NCI-H1105 (cell line): ENCODE measurements around the gene ACSM5.

ENCODE experiments used
- DNase-seq: peaks from one replicate; lab custom pipeline; 2025; lab: John Stamatoyannopoulos, UW

Gene ACSM5

GRCh38 chr16:20409398-20410120 is at the start of gene ACSM5:
Gene ACSM5, plus strand, starts transcription at chr16:20409534. Its CDS starts 1,951 bp downstream, at chr16:20411485.
- DNase-seq: no peak

GRCh38 chr16:20359997-20360396 is 49.3 kb upstream of the ACSM5 start:
- no peak for DNase-seq

- no peak for DNase-seq
These were observed 46.1 kb upstream of the ACSM5 start for GRCh38 chr16:20363191-20363590.

- no peak for DNase-seq
These were observed 45.3 kb upstream of the ACSM5 start for GRCh38 chr16:20364051-20364450.

GRCh38 chr16:20369452-20370054 is 39.8 kb upstream of the ACSM5 start:
- no peak for DNase-seq

- no peak for DNase-seq
These were observed 36.6 kb upstream of the ACSM5 start for GRCh38 chr16:20372701-20373100.

- no peak for DNase-seq
These were observed 32.2 kb upstream of the ACSM5 start for GRCh38 chr16:20377181-20377580.

- no peak for DNase-seq
These were observed 28.6 kb upstream of the ACSM5 start for GRCh38 chr16:20380782-20381181.

- DNase-seq: no peak
These were observed 27.0 kb upstream of the ACSM5 start for GRCh38 chr16:20382202-20382948.

- DNase-seq: peak; percentile 48
These were observed 26.0 kb upstream of the ACSM5 start for GRCh38 chr16:20383106-20384029.

- DNase-seq: no peak
These were observed 23.2 kb upstream of the ACSM5 start for GRCh38 chr16:20385844-20386832.

GRCh38 chr16:20387978-20388377 is 21.4 kb upstream of the ACSM5 start:
- DNase-seq: no peak

- no peak for DNase-seq
These were observed 20.5 kb upstream of the ACSM5 start for GRCh38 chr16:20388854-20389253.

GRCh38 chr16:20391045-20391444 is 18.3 kb upstream of the ACSM5 start:
- DNase-seq: no peak

GRCh38 chr16:20393801-20394577 is 15.3 kb upstream of the ACSM5 start:
- no peak for DNase-seq

- DNase-seq: no peak
These were observed 13.4 kb upstream of the ACSM5 start for GRCh38 chr16:20395946-20396345.

- no peak for DNase-seq
These were observed 12.4 kb upstream of the ACSM5 start for GRCh38 chr16:20396846-20397467.

GRCh38 chr16:20397468-20398074 is 11.8 kb upstream of the ACSM5 start:
- no peak for DNase-seq

- no peak for DNase-seq
These were observed 10.7 kb upstream of the ACSM5 start for GRCh38 chr16:20398603-20399002.
